GM04503 (cell line): ENCODE measurements around the gene PDE6A.

Source experiments
- DNase-seq: peaks from one replicate; pipeline ENCODE4 v3.0.0-alpha.2; 2012; ENCODE audit warnings: low read depth

The PDE6A gene

DNA sequence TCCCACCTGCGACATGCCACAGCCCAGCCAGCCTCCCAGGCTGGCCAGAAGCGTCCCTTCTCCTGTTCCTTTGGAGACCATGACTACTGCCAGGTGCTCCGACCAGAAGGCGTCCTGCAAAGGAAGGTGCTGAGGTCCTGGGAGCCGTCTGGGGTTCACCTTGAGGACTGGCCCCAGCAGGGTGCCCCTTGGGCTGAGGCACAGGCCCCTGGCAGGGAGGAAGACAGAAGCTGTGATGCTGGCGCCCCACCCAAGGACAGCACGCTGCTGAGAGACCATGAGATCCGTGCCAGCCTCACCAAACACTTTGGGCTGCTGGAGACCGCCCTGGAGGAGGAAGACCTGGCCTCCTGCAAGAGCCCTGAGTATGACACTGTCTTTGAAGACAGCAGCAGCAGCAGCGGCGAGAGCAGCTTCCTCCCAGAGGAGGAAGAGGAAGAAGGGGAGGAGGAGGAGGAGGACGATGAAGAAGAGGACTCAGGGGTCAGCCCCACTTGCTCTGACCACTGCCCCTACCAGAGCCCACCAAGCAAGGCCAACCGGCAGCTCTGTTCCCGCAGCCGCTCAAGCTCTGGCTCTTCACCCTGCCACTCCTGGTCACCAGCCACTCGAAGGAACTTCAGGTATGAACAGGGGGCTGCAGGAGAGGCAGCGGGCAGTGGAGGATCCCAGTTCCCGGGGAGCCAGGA lies 108.0 kb downstream of the PDE6A start:
- DNase-seq = no peak

- DNase-seq = no peak
These were observed 110.2 kb downstream of the PDE6A start for GRCh38 chr5:149834246-149834855.

- DNase-seq = no peak
These were observed 111.3 kb downstream of the PDE6A start for GRCh38 chr5:149833116-149833827.

DNA sequence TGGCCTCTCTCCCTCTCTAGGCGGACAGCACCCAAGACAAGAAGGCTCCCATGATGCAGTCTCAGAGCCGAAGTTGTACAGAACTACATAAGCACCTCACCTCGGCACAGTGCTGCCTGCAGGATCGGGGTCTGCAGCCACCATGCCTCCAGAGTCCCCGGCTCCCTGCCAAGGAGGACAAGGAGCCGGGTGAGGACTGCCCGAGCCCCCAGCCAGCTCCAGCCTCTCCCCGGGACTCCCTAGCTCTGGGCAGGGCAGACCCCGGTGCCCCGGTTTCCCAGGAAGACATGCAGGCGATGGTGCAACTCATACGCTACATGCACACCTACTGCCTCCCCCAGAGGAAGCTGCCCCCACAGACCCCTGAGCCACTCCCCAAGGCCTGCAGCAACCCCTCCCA lies 112.0 kb downstream of the PDE6A start:
- no peak for DNase-seq

- no peak for DNase-seq
These were observed 113.1 kb downstream of the PDE6A start for GRCh38 chr5:149831492-149831891.

- DNase-seq = no peak
These were observed 114.0 kb downstream of the PDE6A start for GRCh38 chr5:149830579-149830978.

- no peak for DNase-seq
These were observed 114.6 kb downstream of the PDE6A start for GRCh38 chr5:149829954-149830353.

- DNase-seq = peak; percentile 73
These were observed 116.2 kb downstream of the PDE6A start for GRCh38 chr5:149828161-149829011.

DNA sequence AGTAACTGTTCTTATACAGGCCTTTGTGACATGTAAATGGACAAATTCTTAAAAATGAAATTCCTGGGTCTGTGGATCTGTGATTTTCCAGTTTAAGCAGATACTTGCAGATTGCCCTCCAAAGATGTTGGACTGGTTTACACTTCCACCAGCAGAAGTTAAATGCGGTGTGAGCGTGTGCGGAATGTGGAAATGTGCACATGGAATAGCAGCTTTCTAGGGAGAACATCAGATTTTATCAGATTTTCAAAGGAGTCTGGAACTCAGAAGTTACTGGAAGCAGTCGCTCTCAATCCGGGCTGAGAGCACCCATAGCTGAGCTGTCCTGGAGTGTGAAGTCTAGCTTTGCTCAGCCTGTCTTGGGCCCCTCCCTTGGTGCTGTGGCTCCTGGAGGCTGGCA lies 117.0 kb downstream of the PDE6A start:
- DNase-seq = no peak

DNA sequence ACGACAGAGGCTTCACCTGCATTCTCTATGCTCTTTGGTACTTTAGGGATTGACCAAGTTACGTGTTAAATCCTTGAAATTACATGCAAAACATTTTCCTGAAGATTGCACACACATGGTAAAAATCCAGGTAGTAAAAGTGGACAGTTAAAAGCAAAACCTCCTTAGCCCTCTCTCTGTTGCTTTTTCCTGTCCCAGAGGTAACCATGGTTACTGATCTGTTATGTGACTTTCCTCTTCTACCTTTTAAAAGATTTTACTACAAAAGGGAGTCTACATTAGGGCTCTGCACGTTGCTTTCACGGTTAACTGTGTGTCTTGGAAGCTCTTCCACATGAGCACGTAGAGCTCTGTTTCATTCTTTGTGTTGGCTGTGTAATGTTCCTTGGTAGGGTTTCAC lies 117.5 kb downstream of the PDE6A start:
- DNase-seq = no peak

DNA sequence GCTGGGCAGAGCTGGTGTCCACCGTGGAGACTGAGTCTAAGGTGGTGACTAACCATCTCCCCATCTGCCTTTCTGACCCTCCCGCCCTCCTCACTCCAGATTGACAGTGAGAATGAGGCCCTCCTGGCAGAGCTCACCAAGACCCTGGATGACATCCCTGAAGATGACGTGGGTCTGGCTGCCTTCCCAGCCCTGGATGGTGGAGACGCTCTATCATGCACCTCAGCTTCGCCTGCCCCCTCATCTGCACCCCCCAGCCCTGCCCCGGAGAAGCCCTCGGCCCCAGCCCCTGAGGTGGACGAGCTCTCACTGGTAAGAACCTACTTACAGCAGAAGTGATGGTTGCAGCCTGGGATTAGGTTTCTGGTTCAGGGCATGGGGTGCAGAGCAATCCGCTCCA lies 118.0 kb downstream of the PDE6A start:
- DNase-seq = no peak

GRCh38 chr5:149824846-149825245 lies 119.7 kb downstream of the PDE6A start:
- DNase-seq = no peak

DNA sequence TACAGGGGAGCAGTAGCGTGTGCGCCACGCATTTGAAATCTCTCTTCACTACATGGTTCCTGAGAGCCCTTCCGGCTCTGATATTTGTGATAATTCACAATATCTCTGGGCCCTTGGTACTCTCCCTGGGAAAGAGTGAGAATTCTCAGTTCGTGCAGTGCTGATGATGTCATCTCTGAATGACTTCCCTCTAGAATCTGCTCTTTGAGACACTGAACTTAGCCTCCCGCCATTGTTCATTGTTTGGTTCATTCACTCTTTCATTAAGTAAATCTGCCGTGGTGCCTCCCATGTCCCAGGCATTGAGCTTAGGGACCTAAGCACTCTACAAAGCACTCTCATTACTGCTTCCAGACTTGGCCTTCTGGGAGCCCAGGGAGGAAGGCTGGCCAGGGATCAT lies 120.5 kb downstream of the PDE6A start:
- no peak for DNase-seq

- no peak for DNase-seq
These were observed 121.2 kb downstream of the PDE6A start for GRCh38 chr5:149823375-149823774.

- no peak for DNase-seq
These were observed 122.3 kb downstream of the PDE6A start for GRCh38 chr5:149822301-149822700.

DNA sequence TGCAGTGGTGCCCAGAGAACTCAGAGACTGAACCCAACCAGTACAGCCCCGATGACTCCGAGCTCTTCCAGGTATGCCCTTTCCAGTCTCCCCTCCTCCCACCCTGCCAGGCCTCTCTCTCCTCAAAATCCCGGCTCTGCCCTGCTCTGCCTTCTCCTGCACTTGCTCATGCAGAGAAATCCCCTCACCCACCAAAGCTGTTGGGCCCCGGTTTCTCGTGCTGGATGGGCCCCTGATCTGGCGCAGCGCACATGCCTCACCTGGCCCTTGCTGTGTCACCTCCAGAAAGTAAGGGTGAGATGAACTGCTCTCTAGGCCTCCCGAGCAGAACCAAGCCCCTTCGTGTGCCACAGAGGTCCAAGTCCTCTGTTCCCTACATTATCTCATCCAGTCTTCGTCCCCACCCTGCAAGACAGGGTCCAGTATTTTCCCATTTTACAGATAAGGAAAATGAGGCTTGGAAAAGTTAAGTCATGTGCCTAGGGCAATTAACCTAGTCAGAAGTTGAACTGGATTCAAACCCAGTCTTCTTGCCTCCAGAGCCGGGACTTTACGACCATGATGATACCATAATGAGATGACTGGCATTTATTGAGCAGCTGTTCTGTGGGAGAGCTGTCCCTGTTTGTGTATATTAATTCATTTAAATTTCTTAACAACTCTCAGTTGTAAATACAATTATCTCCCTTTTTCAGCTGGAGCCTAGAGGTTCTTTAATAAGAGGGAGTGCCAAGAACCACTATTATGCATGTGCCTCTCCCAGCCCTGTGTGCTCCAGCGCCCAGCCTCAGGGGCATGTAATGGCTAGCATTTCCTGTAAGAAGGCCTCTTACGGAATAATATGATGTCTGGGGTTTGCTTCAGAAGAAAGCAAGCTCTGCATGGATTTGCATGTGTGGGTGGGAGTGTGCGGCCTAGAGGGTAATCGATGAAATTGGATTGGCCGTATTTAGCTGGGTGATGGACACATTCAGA lies 123.8 kb downstream of the PDE6A start:
- no peak for DNase-seq

- no peak for DNase-seq
These were observed 124.6 kb downstream of the PDE6A start for GRCh38 chr5:149820012-149820411.

GRCh38 chr5:149818116-149818515 lies 126.5 kb downstream of the PDE6A start:
- no peak for DNase-seq

DNA sequence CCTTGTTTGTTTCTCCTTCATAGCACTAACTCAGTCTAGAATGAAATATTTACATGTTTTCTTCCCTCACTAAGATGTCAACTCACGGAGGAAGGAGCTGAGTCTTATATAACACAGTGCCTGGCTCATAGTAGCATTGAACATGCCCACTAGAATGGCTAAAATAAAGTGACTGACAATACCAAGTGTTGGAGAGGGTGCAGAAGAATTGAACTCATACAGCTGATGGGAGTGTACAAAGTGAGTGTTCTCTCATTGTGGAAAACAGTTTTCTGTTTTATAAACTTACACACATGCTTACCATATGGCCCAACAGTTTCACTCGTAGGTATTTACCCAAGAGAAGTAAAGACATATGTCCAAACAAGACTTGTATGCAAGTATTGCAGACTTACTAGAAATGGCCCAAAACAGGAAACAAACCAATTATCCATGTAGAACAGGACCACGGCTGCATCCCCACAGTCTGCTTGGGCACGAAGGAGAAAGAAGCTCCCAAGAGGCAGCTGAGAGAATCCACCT lies 127.0 kb downstream of the PDE6A start:
- DNase-seq = no peak

DNA sequence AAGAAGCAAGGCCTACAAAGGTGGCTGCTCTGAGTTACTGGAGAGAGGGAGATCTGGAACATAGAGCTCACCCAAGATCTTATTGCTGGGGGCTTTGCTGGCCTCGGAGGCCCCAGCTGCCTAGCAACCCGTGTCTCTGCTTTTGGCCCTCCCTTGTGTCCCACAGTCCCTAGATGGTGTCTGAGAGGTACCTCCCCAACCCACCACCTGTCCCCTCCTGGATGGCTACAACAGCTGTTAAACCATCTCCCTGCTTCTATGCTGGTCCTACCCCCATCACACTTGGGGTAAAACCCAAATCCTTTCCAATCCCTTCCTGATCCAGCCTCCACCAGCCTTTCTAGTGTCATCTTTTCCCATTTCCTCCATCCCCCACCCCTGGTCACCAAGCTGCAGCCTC lies 127.9 kb downstream of the PDE6A start:
- DNase-seq = no peak

- no peak for DNase-seq
These were observed 133.1 kb downstream of the PDE6A start for GRCh38 chr5:149811453-149811852.
